MM.1S (cell line): Measurements from ENCODE around the gene OGFR.

Experiments used
- DNase-seq: peaks from one replicate; pipeline ENCODE4 v3.0.0-alpha.2; 2015
- H2AFZ ChIP-seq: fragments of 300-600 bp; sonication (generic); 2 replicates; pipeline ENCODE4 v1.6.0; 2016; ENCODE audit warnings: antibody characterized with exemption, low read length
- H3F3A ChIP-seq: fragments of 300-600 bp; sonication (generic); 2 replicates; pipeline ENCODE4 v1.6.1; 2016; ENCODE audit warnings: mild to moderate bottlenecking, antibody characterized with exemption, low read length, moderate library complexity, mixed read lengths; ENCODE audit not compliant: insufficient read depth
- H3K27ac ChIP-seq: fragments of 300-600 bp; sonication (generic); 2 replicates; pipeline ENCODE4 v1.5.1; 2016; ENCODE audit warnings: mild to moderate bottlenecking, low read length
- H3K27me3 ChIP-seq: fragments of 300-600 bp; sonication (generic); replicated peaks from 2 replicates; pipeline ENCODE4 v1.6.0; 2016; ENCODE audit warnings: low read length; ENCODE audit not compliant: insufficient read depth
- H3K36me3 ChIP-seq: fragments of 300-600 bp; sonication (generic); replicated peaks from 2 replicates; pipeline ENCODE4 v1.6.1; 2016; ENCODE audit warnings: mild to moderate bottlenecking, low read length, mixed read lengths; ENCODE audit not compliant: insufficient read depth
- H3K4me1 ChIP-seq: fragments of 300-600 bp; sonication (generic); 2 replicates; pipeline ENCODE4 v1.6.1; 2016; ENCODE audit warnings: low read length, mixed read lengths
- H3K4me2 ChIP-seq: fragments of 300-600 bp; sonication (generic); 2 replicates; pipeline ENCODE4 v1.6.0; 2016; ENCODE audit warnings: low read depth, low read length
- H3K4me3 ChIP-seq: fragments of 300-600 bp; sonication (generic); 2 replicates; pipeline ENCODE4 v1.5.1; 2016; ENCODE audit warnings: low read length, mixed read lengths
- H3K79me2 ChIP-seq: fragments of 300-600 bp; sonication (generic); 2 replicates; pipeline ENCODE4 v1.6.1; 2016; ENCODE audit warnings: mixed run types, low read length, mixed read lengths
- H3K9ac ChIP-seq: fragments of 300-600 bp; sonication (generic); 2 replicates; pipeline ENCODE4 v1.6.1; 2016; ENCODE audit warnings: low read length, mixed read lengths
- H3K9me2 ChIP-seq: fragments of 300-600 bp; sonication (generic); replicated peaks from 2 replicates; pipeline ENCODE4 v1.6.1; 2016; ENCODE audit warnings: mild to moderate bottlenecking, low read length, mixed read lengths; ENCODE audit not compliant: insufficient read depth
- H3K9me3 ChIP-seq: fragments of 300-600 bp; sonication (generic); replicated peaks from 2 replicates; pipeline ENCODE4 v1.6.1; 2016; ENCODE audit warnings: mild to moderate bottlenecking, low read length, mixed read lengths; ENCODE audit not compliant: insufficient read depth
- H4K20me1 ChIP-seq: fragments of 300-600 bp; sonication (generic); 2 replicates; pipeline ENCODE4 v1.6.1; 2016; ENCODE audit warnings: mild to moderate bottlenecking, low read length, moderate library complexity, mixed read lengths; ENCODE audit not compliant: insufficient read depth
- EZH2 ChIP-seq: fragments of 300-600 bp; sonication (generic); optimal IDR thresholded peaks from 2 replicates; pipeline ENCODE3; 2017; ENCODE audit warnings: low read depth, mild to moderate bottlenecking, antibody characterized with exemption, low read length, mixed read lengths
- EZH2phosphoT487 ChIP-seq: fragments of 300-600 bp; sonication (generic); IDR thresholded peaks from 2 replicates; pipeline ENCODE4 v1.6.1; 2018; ENCODE audit warnings: antibody characterized with exemption, low read length
- TF ChIP-seq, protein P1 (sequence below): fragments of 300-600 bp; sonication (generic); IDR thresholded peaks from 2 replicates; pipeline ENCODE4 v1.5.1; 2016; ENCODE audit warnings: antibody characterized with exemption, low read length, mixed read lengths

OGFR gene

DNA sequence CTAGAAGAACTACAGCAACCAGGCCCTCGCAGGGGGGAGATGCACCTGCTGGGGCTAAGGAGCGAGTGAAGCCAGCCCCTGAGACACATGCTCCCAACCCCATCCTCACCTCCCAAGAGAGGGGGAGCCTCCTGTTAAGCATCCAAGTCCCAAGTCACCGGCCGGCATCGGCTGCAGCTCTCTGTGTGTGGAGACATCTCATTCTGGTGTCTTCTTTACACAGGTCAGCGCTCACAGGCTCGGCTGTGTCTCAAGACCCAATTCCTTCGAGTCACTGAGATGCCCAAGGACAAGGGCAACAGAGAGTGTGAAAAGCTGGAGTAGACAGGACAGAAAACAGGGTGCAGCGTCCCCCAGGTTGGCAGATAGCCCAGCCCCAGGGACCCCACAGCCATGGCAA, 29.4 kb upstream of the OGFR start:
- H3K4me1 ChIP-seq: peaks cover 6% of the 10 kb centered on the region

GRCh38 chr20:62776035-62776691, 28.5 kb upstream of the OGFR start:
- Histone ChIP-seq H3K9ac (no peak overlapping the region), H3K9me2 (no peaks in the 10 kb centered on the region), H3F3A (no peaks in the 10 kb centered on the region), H3K9me3 (no peaks in the 10 kb centered on the region), H3K27me3 (peaks cover 83% of the 10 kb centered on the region), H3K27ac (no peak overlapping the region), H4K20me1 (no peaks in the 10 kb centered on the region), H3K4me2 (peak overlapping the region; percentile 88), H3K4me1 (peaks cover 6% of the 10 kb centered on the region), H3K79me2 (no peaks in the 10 kb centered on the region), H3K4me3 (peak overlapping the region; percentile 34), H3K36me3 (no peaks in the 10 kb centered on the region), H2AFZ (peak overlapping the region; percentile 52; the same call in 1 of the 2 replicates)
- no peak for DNase-seq
- TF ChIP-seq, protein P1, sequence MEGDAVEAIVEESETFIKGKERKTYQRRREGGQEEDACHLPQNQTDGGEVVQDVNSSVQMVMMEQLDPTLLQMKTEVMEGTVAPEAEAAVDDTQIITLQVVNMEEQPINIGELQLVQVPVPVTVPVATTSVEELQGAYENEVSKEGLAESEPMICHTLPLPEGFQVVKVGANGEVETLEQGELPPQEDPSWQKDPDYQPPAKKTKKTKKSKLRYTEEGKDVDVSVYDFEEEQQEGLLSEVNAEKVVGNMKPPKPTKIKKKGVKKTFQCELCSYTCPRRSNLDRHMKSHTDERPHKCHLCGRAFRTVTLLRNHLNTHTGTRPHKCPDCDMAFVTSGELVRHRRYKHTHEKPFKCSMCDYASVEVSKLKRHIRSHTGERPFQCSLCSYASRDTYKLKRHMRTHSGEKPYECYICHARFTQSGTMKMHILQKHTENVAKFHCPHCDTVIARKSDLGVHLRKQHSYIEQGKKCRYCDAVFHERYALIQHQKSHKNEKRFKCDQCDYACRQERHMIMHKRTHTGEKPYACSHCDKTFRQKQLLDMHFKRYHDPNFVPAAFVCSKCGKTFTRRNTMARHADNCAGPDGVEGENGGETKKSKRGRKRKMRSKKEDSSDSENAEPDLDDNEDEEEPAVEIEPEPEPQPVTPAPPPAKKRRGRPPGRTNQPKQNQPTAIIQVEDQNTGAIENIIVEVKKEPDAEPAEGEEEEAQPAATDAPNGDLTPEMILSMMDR: no peak
- TF ChIP-seq EZH2 (no peak), EZH2phosphoT487 (no peak)

More for the DNA sequence above, 29.4 kb upstream of the OGFR start:
- H3K79me2 ChIP-seq: no peaks in the 10 kb centered on the region
- no peaks in the 10 kb centered on the region for H4K20me1 ChIP-seq
- no peak for TF ChIP-seq EZH2
- TF ChIP-seq, protein P1: no peak
- TF ChIP-seq EZH2phosphoT487: no peak
- no peak overlapping the region for H3K27ac ChIP-seq
- H3K9me3 ChIP-seq: no peaks in the 10 kb centered on the region
- H3K4me2 ChIP-seq: no peak overlapping the region
- no peak overlapping the region for H2AFZ ChIP-seq
- no peak for DNase-seq
- no peaks in the 10 kb centered on the region for H3K36me3 ChIP-seq
- H3K9ac ChIP-seq: no peak overlapping the region
- H3K27me3 ChIP-seq: peaks cover 83% of the 10 kb centered on the region
- H3K4me3 ChIP-seq: no peak overlapping the region
- H3F3A ChIP-seq: no peaks in the 10 kb centered on the region
- H3K9me2 ChIP-seq: no peaks in the 10 kb centered on the region

DNA sequence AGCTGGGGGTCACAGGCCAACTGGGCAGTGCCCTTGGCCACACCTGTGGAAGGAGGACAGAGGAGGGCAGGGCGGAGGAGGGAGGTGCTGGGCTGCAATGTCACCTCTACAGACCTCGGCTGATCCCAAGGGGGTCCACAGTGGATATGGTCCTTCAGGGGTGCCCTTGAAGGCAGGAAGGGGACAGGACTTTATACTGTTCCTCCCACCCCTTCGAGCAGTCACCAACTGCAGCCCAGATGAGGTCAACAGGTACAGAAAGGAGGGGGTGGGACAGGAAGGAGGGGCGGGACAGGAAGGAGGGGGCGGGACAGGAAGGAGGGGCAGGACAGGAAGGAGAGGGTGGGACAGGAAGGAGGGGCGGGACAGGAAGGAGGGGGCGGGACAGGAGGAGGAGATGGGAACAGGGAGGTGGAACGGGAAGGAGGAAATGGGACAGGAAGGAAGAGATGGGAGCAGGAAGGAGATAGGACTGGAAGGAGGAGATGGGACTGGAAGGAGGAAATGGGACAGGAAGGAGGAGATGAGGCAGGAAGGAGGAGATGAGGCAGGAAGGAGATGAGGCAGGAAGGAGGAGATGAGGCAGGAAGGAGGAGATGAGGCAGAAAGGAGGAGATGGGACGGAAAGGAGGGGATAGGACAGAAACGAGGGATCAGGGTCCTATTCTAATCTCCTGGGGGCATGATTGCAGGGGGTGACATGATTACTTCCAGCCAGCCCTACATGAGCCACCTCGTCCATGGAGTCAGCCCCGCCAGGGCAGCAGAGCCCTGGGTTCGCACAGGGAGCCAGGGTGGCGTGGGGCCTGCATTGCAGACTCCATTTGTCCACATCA, 27.7 kb upstream of the OGFR start:
- Histone ChIP-seq H3K27me3 (peaks cover 83% of the 10 kb centered on the region), H3F3A (no peaks in the 10 kb centered on the region), H3K4me1 (peaks cover 6% of the 10 kb centered on the region), H2AFZ (peak overlapping the region; percentile 52; the same call in 1 of the 2 replicates), H3K4me2 (peak overlapping the region; percentile 88), H3K79me2 (no peaks in the 10 kb centered on the region), H3K4me3 (peak overlapping the region; percentile 34), H3K36me3 (no peaks in the 10 kb centered on the region), H3K9me2 (no peaks in the 10 kb centered on the region), H3K9me3 (no peaks in the 10 kb centered on the region), H3K9ac (no peak overlapping the region), H4K20me1 (no peaks in the 10 kb centered on the region), H3K27ac (no peak overlapping the region)
- DNase-seq: peak; percentile 53
- TF ChIP-seq EZH2 (no peak), EZH2phosphoT487 (no peak)
- TF ChIP-seq, protein P1: no peak
